OCI-LY3 (cell line): Measurements from ENCODE around the gene KIF25.

Experiments used
- H2AFZ ChIP-seq: fragments of 200-600, 300-600 bp; shearing (Covaris generic); 2 replicates; pipeline ENCODE4 v1.6.0; 2014; ENCODE audit warnings: antibody characterized with exemption, low read depth, low read length
- H3K27ac ChIP-seq: fragments of 200-600, 300-600 bp; sonication (generic); 2 replicates; pipeline ENCODE4 v1.5.1; 2014; ENCODE audit warnings: mild to moderate bottlenecking, low read length, moderate library complexity, mixed read lengths
- H3K27me3 ChIP-seq: fragments of 200-600, 300-600 bp; sonication (generic); 2 replicates; pipeline ENCODE4 v1.6.1; 2014; ENCODE audit warnings: low read depth, low read length, mixed read lengths
- H3K36me3 ChIP-seq: fragments of 200-600, 300-600 bp; sonication (generic); replicated peaks from 2 replicates; pipeline ENCODE3; 2014; ENCODE audit warnings: low read depth, low read length, mixed read lengths
- H3K4me1 ChIP-seq: fragments of 300-600, 200-600 bp; sonication (generic); 2 replicates; pipeline ENCODE4 v1.6.1; 2014; ENCODE audit warnings: low read length, mixed read lengths
- H3K4me2 ChIP-seq: fragments of 200-600, 300-600 bp; sonication (generic); 2 replicates; pipeline ENCODE4 v1.6.1; 2014; ENCODE audit warnings: low read length, mixed read lengths
- H3K4me3 ChIP-seq: fragments of 300-600, 200-600 bp; sonication (generic); 2 replicates; pipeline ENCODE4 v1.5.1; 2014; ENCODE audit warnings: antibody characterized with exemption, mild to moderate bottlenecking, low read length, moderate library complexity
- H3K79me2 ChIP-seq: fragments of 300-600, 200-600 bp; shearing (Covaris generic); 2 replicates; pipeline ENCODE4 v1.6.1; 2014; ENCODE audit warnings: mild to moderate bottlenecking, low read length, mixed read lengths
- H3K9ac ChIP-seq: fragments of 300-600, 200-600 bp; shearing (Covaris generic); 2 replicates; pipeline ENCODE4 v1.6.0; 2014; ENCODE audit warnings: mild to moderate bottlenecking, low read length, moderate library complexity
- H3K9me3 ChIP-seq: fragments of 200-600, 300-600 bp; shearing (Covaris generic); 2 replicates; pipeline ENCODE4 v1.6.1; 2014; ENCODE audit warnings: low read length, mixed read lengths; ENCODE audit not compliant: insufficient read depth
- H4K20me1 ChIP-seq: fragments of 200-600, 300-600 bp; sonication (generic); 2 replicates; pipeline ENCODE4 v1.6.1; 2016; ENCODE audit warnings: low read length, mixed read lengths; ENCODE audit not compliant: insufficient read depth
- CTCF ChIP-seq: fragments of 200-600, 300-600 bp; sonication (generic); IDR thresholded peaks from 2 replicates; pipeline ENCODE4 v1.5.1; 2014; ENCODE audit warnings: antibody characterized with exemption, low read length, low read depth
- EZH2phosphoT487 ChIP-seq: fragments of 200-600 bp; shearing (Covaris generic); IDR thresholded peaks from 2 replicates; pipeline ENCODE4 v1.6.1; 2018; ENCODE audit warnings: antibody characterized with exemption, mixed run types, low read depth

The KIF25 gene

GRCh38 chr6:168072261-168072660 lies 74.8 kb downstream of the KIF25 start:
- no peaks in the 10 kb centered on the region for H4K20me1 ChIP-seq
- H3K79me2 ChIP-seq: no peaks in the 10 kb centered on the region
- no peak overlapping the region for H3K27ac ChIP-seq
- no peaks in the 10 kb centered on the region for H3K4me1 ChIP-seq
- no peak for TF ChIP-seq EZH2phosphoT487
- TF ChIP-seq CTCF: no peak
- no peaks in the 10 kb centered on the region for H3K9me3 ChIP-seq
- no peaks in the 10 kb centered on the region for H3K27me3 ChIP-seq
- no peak overlapping the region for H3K4me2 ChIP-seq
- H3K4me3 ChIP-seq: no peak overlapping the region
- H2AFZ ChIP-seq: no peak overlapping the region
- H3K36me3 ChIP-seq: no peaks in the 10 kb centered on the region
- no peak overlapping the region for H3K9ac ChIP-seq

- Histone ChIP-seq H3K27me3 (no peaks in the 10 kb centered on the region), H3K79me2 (no peaks in the 10 kb centered on the region), H3K4me1 (no peaks in the 10 kb centered on the region), H3K27ac (no peak overlapping the region), H4K20me1 (no peaks in the 10 kb centered on the region), H3K36me3 (no peaks in the 10 kb centered on the region), H3K9me3 (no peaks in the 10 kb centered on the region), H3K4me3 (no peak overlapping the region), H3K9ac (no peak overlapping the region), H3K4me2 (no peak overlapping the region), H2AFZ (no peak overlapping the region)
- no peak for TF ChIP-seq EZH2phosphoT487
- no peak for TF ChIP-seq CTCF
These were observed 75.3 kb downstream of the KIF25 start for GRCh38 chr6:168072730-168073129.

- H3K4me1 ChIP-seq: no peaks in the 10 kb centered on the region
- no peak overlapping the region for H2AFZ ChIP-seq
- H3K4me2 ChIP-seq: no peak overlapping the region
- H3K36me3 ChIP-seq: no peaks in the 10 kb centered on the region
- no peak overlapping the region for H3K27ac ChIP-seq
- H3K27me3 ChIP-seq: no peaks in the 10 kb centered on the region
- no peak overlapping the region for H3K9ac ChIP-seq
- no peaks in the 10 kb centered on the region for H4K20me1 ChIP-seq
- no peak for TF ChIP-seq CTCF
- TF ChIP-seq EZH2phosphoT487: no peak
- H3K9me3 ChIP-seq: no peaks in the 10 kb centered on the region
- H3K4me3 ChIP-seq: no peak overlapping the region
- no peaks in the 10 kb centered on the region for H3K79me2 ChIP-seq
These were observed 76.7 kb downstream of the KIF25 start for GRCh38 chr6:168073937-168074730.

- Histone ChIP-seq H3K4me3 (no peak overlapping the region), H3K4me1 (no peaks in the 10 kb centered on the region), H4K20me1 (no peaks in the 10 kb centered on the region), H3K27ac (no peak overlapping the region), H2AFZ (no peak overlapping the region), H3K9me3 (no peaks in the 10 kb centered on the region), H3K9ac (no peak overlapping the region), H3K27me3 (no peaks in the 10 kb centered on the region), H3K36me3 (no peaks in the 10 kb centered on the region), H3K79me2 (no peaks in the 10 kb centered on the region), H3K4me2 (no peak overlapping the region)
- no peak for TF ChIP-seq CTCF
- no peak for TF ChIP-seq EZH2phosphoT487
These were observed 77.7 kb downstream of the KIF25 start for GRCh38 chr6:168075216-168075615.
